Measurements from ENCODE around the gene FBL.
A peak's percentile ranks its signal among the peaks of the same experiment; 100 is the strongest.
"Not testable (repeated sequence)": the region's sequence is repeated elsewhere in the genome, so short reads cannot be mapped to it uniquely, and the experiment has no call there.

The FBL gene

DNA sequence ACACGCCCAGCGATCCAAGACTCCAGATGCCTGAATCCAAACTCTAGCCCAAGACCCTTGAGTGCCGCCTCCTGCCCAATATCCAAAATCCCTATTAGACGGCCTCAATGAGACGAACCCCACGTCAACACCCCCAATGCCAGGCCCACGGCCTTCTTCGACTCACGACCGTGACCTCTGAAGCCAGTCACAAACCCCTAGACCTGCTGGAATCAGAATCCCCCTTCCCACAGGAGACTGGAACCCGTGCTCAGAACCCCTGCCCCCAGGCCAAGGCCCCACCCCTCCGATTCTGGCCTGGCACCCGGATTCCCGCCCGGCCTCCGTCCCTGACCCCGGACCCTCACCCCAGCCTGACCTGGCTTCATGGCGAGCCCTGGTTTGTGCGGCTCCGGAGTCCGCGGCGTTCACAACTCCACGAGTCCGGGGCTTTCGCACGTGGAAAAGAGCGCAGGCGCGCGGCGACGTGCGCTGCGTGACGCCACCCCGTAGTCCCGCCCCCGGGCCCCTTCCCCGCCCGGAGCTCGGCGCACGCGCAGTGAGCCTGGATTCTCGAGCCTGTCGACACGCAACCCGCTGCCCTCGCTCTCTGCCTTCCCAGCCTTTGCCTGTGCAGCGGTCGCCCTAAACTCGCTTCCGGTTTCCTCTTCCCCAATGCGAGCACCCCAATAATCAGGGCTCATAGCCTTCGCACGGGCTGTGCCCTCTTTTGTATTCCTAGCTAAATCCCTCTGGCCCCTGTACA, at the start of gene FBL:
FBL (minus strand) TSS at position 447 of the 745 bp plus-strand sequence; CDS start at position 368, 79 bp downstream.
- peak; percentile 86 for DNase-seq

DNA sequence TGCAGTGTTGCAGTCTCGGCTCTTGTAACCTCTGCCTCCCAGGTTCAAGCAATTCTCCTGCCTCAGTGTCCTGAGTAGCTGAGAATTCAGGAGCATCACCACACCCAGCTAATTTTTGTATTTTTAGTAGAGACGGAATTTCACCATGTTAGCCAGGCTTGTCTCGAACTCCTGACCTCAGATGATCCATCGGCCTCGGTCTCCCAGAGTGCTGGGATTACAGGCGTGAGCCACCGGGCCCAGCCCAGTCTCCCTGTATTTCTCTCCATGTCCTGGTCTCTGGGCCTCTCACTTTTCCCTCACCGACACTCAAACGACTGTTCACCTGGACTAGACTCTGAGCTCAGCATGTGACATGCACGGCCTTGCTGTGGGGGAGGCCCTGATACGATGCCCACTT, 48.9 kb upstream of the FBL start:
- DNase-seq: not testable (repeated sequence)

DNA sequence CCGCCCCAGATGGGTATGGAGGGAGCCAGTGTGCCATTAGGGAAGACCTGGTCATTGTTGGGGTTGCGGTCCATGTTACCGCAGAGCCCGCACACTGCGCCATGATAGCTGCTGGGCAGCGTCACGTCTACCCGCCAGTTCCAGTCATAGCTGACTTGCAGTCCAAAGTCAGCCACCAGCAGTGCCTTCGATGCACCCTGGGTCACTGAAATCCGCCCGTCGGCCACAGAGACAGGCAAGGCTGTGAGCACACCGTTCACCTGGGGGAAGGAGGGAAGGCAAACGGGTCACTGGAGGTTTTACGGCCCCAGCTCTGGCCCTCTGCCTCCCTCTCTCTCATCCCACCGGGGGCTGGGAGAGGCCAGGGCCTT, 48.0 kb upstream of the FBL start:
- not testable (repeated sequence) for DNase-seq

DNA sequence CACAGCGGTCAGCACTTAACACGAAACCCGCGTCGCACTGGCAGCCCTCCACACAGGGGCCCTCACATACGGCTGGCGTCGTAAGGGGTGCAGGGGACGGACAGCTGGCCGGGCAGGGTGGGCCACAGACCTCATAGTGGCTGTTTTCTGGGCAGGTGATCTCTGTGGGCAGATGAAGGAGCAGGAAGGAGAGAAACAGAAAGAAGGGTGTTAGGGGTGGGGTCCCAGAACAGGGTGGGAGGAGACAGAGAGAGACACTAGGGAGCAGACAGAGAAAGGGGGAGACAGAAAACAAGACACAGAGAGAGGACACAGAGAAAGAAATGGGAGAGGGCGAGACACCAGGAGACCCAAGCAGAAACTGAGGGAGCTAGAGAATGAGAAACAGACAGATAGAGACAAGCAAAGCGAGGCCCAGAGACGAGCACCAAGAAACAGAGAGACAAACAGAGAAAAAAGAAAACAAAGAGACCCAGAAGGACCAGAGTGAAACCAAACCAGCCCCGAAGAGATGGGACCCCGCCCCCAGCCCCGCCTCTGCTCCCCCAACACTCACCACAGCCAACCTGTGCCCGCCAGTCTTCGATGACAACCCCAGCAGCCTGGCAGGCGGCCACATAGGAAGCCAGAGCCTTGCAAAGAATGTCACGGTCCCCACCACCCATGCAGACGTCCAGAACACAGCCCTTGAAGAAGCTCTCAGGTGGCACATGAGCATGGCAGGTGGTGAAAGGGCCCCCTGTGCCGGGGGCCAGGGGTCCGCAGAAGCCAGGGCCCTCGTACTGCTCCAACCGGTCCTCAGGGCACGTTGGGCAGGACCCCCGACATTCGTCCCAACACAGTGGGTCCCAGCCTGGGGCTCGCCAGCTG, 47.4 kb upstream of the FBL start:
- DNase-seq: peak; percentile 63

DNA sequence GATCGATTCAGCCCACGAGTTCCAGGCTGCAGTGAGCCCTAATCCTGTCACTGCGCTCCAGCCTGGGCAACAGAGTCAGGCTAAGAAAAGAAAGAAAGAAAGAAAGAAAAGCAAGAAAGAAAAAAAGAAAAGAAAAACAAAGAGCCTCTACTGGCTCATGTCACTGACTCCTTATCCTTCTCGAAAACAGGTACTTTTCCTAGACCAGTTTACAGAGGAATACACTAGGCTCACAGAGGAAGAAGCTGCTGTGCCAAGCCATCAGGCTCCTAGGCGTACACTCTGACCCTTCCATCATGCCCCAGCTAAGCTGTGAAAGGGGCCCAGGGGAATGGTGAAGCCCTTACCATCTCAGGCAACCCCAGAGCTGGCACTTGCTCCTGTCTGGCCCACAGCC, 46.3 kb upstream of the FBL start:
- DNase-seq: not testable (repeated sequence)

DNA sequence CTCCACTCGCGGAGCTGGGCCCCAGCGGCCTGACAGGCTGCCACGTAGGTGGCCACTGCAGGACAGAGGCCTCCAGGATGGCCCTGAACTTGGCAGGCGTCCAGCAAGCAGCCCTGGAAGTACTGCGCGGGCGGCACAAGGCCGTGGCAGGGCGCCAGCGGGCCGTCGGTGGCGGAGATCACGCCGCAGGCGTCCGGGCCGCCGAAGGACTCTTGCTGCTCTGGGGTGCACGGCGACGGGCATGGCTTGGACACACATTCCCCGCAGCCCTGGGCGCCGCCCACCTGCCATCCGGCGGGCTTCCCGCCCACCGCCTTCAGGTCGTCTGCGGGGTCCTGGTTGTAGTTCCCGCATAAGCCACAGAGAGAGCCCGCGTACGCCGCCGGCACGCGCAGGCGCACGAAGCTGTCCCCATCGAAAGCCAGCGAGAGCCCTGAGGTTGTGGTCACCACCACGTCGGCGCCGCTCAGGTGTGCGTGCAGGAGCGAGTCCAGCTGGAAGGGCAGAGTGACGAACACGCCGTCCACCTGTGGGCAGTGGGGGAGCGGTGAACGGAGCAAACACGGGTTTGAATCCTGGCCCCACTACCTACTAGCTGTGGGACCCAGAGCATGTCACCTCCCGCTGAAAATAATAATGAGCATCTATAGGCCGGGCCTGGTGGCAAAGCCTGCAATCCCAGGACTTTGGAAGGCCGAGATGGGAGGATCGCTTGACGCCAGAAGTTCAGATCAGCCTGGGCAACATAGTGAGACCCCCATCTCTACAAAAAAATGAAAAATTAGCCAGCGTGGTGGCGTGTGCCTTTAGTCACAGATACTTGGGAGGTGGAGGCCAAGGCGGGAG, 45.7 kb upstream of the FBL start:
- DNase-seq: not testable (repeated sequence)

DNA sequence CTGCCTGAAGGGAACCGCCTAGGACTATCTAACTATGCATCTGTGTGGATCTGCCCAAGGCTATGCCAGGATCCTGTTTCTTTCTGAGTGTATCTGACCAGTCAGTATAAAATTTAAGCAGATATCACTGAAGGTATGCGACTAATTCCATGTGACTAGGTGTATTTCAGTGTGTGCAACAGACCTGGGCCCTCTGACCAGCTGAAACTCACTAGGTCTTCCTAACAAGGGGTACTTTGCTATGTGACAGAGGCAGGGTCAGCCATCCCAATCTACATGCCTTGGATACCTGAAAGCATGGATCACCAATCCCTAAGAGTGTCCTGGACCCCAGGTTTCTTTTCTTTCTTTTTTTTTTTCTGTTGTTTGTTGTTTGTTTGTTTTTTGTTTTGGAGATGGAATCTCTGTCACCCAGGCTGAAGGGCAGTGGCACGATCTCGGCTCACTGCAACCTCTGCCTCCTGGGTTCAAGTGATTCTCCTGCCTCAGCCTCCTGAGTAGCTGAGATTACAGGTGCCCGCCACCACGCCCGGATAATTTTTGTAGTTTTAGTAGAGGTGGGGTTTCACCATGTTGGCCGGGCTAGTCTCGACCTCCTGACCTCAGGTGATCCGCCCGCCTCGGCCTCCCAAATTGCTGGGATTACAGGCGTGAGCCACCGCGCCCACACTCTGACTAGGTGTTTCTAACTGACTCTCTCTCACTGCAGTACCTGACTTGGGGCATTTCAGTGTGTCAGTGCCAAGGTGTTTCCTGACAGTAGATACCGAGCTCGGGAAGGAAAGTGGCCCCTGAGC, 44.8 kb upstream of the FBL start:
- no peak for DNase-seq

DNA sequence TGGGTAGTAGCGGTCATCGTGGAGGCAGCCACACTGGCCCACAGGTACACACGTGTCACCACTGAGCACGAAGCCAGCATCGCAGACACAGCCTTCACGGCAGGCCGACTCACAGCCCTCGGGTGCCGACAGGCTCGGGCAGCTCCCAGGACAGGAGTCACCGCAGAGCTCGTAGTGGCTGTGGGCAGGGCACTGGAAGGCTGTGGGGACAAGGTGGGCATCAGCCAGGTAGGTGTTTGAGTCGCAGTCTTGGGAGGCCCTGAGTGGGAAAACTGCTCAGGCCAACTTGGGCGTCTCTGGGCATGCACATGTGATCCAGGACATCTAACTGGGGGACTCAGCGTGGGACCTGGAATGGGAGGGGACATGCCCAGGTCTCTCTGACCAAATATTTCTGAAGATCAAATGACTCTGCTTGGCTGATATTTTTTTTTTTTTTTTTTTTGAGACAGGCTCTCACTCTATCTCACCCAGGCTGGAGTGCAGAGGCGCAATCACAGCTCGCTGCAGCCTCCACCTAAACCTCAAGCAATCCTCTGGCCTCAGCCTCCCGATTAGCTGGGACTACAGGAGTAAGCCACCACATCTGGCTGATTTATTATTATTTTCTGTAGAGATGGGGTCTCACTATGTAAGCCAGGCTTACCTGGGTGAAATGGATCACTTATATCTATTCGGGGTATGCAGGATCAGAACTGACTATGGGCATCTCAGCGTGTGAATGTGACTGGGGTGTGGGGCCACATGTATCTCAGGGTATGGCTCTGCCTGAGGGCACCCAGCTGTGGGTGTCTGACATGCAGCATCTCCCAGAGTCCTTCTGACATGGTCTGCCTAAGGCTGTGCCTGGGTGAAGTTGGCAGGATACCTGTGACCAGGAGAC, 43.9 kb upstream of the FBL start:
- not testable (repeated sequence) for DNase-seq

DNA sequence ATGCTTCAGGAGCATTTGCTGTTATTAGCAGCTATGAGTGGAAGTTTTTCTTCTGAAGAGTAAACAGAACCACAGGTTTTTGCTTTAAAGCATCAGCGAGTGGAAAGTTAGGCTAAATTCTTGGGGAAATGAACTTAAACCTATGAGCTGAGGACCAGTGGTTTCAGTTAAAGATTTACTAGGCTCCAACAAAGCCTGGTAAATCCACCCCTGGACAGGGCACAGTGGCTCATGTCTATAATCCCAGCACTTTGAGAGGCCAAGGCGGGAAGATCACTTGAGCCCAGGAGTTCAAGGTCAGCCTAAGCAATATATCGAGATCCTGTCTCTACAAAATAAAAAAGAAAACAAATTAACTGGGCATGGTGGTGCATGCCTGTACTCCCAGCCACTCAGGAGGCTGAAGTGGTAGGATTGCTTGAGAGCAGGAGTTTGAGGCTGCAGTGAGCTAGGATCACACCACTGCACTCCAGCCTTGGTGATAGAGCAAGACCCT, 41.3 kb upstream of the FBL start:
- not testable (repeated sequence) for DNase-seq

DNA sequence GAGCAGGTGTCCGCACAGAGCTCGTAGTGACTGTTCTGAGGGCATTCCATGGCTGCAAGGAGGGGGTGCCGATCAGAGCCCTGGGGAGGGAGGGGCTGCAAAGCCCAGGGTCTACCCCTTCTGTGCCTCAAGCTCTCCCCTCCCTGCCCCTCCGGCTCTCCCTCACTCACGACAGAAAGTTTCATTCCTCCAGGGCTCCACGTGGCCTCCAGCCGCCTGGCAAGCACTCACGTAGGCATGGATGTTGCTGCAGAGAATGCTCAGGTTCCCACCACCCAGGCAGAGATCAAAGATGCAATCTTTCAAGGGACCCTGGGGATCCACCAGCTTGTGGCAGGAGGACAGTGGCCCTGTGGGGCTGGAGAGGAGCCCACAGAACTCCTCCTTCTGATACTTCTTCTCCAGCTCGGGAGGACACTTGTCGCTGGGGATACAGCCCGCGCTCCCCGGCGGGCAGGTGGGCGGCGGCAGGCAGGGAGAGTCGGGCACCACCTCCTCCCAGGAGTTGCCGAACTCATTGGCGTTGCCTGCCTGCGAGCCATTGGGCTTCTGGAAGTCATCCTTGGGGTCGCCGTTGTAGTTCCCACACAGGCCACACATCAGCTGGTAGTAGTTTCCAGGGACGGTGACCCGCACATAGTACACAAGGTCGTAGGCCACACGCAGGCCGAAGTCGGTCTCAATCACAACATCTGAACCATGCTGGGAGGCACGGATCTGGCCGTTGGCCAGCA, 39.8 kb upstream of the FBL start:
- not testable (repeated sequence) for DNase-seq

DNA sequence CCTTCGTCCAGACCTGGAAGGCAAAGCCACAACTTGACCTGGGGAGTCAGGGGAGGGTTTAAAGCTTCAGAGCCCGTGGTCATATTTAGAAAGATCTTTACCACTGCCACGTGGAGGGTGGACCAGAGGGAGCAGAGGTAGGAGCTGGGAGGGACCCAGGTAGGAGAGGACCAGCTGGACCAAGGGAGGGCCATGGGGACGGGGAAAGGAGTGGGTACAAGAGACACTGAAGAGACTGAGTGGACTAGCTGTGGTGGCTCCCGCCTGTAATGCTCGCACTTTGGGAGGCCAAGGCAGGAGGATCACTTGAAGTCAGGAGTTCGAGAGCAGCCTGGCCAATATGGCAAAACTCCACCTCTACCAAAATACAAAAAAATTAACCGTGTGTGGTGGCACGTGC, 38.5 kb upstream of the FBL start:
- not testable (repeated sequence) for DNase-seq

DNA sequence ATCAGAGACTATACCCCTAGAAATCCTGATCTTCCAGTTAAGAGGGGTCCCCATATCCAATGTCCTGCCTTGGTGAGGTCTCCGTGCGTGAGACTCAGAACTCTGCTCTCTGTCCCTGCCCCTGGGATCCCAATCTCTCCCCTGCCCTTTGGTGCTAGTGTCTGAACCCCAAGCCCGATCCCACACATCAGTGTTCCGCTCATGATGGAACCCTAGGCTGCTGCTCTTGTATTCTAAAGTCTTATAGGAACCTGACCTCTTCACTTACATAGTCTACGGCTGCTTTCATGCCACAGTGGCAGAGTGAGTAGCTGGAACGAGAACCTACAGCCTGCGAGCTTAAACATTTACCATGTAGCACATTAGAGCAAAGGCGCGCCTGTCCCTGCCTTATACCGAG, 36.5 kb upstream of the FBL start:
- not testable (repeated sequence) for DNase-seq

DNA sequence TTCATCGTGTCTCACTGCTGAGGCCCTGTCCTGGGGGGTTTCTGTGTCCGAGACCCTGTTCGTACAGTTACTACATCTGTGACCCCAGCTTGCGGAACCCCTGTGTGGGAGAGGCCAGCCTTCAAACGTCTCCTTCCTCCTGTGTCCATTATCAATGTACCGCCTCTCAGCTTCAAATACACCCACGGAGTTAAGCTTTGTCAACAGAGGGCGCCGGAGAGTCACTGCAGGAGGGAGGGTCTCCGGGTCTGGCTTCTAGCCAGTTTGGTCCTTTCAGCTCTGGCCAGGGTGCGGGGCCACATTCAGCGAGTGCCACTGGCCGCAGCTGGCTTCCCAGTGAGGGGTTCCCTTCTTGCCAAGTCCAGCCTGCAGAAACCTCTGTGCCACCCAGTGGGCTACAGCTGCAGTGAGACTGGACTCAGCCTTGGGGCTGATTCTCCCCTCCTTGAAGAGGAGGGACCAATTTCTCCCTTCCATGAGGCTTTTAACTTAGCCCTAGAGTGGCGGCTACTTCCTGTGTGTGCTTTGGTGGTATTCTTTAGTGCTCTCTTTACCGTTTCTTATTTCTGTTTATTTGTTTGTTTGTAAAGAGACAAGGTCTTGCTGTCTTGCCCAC, 35.4 kb upstream of the FBL start:
- DNase-seq: not testable (repeated sequence)

DNA sequence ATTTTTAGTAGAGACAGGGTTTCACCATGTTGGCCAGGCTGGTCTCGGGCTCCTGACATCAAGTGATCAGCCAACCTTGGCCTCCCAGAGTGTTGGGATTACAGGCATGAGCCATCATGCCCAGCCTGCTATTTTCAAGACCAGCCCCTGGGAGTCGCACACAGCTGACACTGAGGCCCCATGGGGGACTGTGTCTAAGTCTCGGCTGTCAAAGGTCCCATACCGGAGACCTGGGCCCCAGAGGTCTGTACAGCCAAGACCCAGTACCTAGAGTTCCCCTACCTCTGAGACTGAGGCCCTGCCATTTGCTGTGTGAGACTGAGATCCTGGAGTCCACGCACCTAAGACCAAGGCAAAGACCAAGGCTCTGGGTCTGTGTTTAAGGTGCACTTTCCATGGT, 34.1 kb upstream of the FBL start:
- DNase-seq: not testable (repeated sequence)

DNA sequence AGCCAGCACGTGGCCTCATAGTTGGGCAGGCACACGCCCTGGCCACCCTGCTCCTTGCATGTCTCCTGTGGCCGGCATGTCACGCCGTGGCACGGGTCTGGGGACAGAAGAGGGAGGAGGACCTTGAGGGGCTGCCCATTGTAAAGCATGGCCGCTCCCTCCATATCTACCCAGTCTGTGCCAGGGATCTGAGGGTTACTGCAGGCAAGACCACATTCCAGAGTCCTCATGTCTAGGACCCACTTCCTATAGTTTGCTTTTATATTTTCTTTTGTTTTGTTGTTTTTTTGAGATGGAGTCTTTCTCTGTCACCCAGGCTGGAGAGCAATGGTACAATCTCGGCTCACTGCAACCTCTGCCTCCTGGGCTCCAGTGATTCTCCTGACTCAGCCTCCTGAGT, 33.6 kb upstream of the FBL start:
- DNase-seq: not testable (repeated sequence)

DNA sequence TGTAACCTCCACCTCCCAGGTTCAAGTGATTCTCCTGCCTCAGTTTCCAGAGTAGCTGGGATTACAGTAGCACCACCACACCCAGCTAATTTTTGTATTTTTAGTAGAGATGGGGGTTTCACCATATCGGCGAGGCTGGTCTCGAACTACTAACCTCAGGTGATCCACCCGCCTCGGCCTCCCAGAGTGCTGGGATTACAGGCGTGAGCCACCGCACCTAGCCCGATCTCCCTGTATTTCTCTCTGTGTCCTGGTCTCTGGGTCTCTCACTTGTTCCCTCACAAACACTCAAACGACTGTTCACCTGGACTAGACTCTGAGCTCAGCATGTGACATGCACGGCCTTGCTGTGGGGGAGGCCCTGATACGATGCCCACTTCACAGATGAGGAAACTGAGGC, 32.7 kb upstream of the FBL start:
- DNase-seq: not testable (repeated sequence)

DNA sequence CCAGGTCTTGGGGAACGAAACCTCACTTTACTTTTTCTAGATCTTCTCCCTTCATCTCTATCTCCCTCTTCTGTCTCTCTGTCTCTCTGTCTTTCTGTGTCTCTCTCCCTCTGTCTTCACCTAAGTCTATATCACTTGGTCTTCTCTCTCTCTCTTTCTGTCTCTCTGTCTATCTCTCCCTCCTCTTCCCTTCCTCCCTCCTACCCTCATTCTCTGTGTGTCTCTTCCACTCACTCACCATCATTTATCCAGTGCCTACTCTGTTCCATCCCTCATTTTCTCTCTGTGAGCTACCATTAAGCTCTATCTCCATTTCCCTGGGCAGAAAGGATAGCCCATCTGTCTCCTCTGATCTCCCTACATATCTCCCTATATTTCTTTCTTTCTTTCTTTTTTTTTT, 32.2 kb upstream of the FBL start:
- no peak for DNase-seq

DNA sequence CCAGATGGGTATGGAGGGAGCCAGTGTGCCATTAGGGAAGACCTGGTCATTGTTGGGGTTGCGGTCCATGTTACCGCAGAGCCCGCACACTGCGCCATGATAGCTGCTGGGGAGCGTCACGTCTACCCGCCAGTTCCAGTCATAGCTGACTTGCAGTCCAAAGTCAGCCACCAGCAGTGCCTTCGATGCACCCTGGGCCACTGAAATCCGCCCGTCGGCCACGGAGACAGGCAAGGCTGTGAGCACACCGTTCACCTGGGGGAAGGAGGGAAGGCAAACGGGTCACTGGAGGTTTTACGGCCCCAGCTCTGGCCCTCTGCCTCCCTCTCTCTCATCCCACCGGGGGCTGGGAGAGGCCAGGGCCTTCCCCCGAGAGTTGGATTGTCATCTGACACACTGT, 31.8 kb upstream of the FBL start:
- DNase-seq: not testable (repeated sequence)

DNA sequence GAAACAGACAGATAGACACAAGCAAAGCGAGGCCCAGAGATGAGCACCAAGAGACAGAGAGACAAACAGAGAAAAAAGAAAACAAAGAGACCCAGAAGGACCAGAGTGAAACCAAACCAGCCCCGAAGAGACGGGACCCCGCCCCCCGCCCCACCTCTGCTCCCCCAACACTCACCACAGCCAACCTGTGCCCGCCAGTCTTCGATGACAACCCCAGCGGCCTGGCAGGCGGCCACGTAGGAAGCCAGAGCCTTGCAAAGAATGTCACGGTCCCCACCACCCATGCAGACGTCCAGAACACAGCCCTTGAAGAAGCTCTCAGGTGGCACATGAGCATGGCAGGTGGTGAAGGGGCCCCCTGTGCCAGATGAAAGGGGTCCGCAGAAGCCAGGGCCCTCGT, 31.3 kb upstream of the FBL start:
- DNase-seq: peak; percentile 21

DNA sequence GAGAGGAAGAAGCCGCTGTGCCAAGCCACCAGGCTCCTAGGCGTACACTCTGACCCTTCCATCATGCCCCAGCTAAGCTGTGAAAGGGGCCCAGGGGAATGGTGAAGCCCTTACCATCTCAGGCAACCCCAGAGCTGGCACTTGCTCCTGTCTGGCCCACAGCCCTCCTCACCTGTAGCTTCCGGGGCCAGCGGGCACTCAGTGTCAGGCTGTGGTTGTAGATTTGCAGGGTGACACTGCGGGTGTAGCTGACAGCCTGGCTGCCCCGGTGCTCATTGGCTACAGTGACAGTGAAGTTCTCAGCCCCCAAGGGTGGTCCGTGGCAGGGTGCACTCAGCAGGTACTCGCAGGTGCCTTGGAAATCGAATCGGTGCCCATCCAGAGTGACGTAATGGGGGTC, 30.3 kb upstream of the FBL start:
- DNase-seq: not testable (repeated sequence)

Measured in DMS79 (cell line).